Activated naive CD4-positive, alpha-beta T cell treated with anti-CD3 and anti-CD28 coated beads for 36 hours (primary cell): ENCODE results near the gene RAG1. TPM values are rescaled to one million over a fixed set of nuclear protein-coding genes. Genes with fewer than 3 reads are reported as not detected.

Experiments
- CTCF ChIA-PET: fragments of 350-600 bp; sonication (Branson Sonifier 250); formaldehyde crosslinking; loops from one replicate; lab custom pipeline; 2021; ENCODE audit warnings: antibody characterized with exemption; lab: Charles Lee
- DNase-seq: peaks from one replicate; pipeline ENCODE4 v3.0.0-alpha.2; 2020
- H3K27ac Mint-ChIP-seq: one replicate; pipeline ENCODE4 v1.8.0; 2021; ENCODE audit warnings: mild to moderate bottlenecking, mixed read lengths
- H3K27me3 Mint-ChIP-seq: one replicate; pipeline ENCODE4 v1.8.0; 2021; ENCODE audit warnings: low read depth, mixed read lengths
- H3K36me3 Mint-ChIP-seq: one replicate; pipeline ENCODE4 v1.8.0; 2021; ENCODE audit warnings: low read depth, mixed read lengths
- H3K4me1 Mint-ChIP-seq: one replicate; pipeline ENCODE4 v1.8.0; 2021; ENCODE audit warnings: low read depth, mixed read lengths
- H3K4me3 Mint-ChIP-seq: one replicate; pipeline ENCODE4 v1.8.0; 2021; ENCODE audit warnings: mild to moderate bottlenecking, moderate library complexity, mixed read lengths
- H3K9me3 Mint-ChIP-seq: one replicate; pipeline ENCODE4 v1.8.0; 2021; ENCODE audit warnings: mixed read lengths
- intact Hi-C: fragments of 100-400 bp; cut with micrococcal nuclease; formaldehyde crosslinking; loops from one replicate; pipeline ENCODE4 v1.15.1; 2023
- total RNA-seq, 2 experiments: library from RNA; stranded (reverse); gene quantifications; one replicate each; pipeline ENCODE4 v1.2.3, GENCODE V29; 2021

The RAG1 gene
- total RNA-seq, 2 experiments from 2014 or later, result 0.14 to 0.30 TPM

DNA sequence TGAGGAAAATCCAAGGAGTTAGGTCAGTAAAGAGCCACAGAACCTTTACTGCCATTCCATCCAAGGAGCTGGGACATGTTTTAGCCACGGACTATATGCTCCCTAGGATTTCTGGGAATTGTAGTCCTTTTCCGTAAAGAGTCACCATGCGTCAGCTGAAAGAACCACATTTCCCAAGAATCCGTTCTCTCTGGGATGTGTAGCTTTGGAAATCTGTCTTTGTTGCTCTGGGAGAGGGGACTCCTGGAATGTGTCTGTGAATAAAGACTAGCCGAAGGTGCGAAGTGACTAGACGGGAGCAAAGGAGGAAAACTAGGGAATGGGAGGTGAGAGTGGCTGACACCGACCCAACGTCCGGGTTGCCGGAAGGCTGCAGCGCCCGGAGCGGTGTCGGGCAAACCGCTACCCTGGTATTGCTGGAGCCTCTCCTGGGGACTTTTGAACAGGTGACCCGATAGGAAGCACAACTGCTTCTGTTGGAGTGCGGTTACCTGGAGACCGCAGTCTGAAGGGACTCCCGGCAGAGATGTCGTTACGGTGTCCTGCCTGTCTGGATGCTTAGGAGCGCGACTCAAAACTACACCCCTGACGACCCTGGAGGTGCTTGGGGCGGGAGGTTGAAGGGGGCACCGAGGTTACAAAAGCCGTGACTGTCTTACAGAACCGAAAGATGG, 26.6 kb downstream of the RAG1 start, which contains the start of gene IFTAP:
IFTAP (plus strand) TSS at position 187 of the 674 bp plus-strand sequence. CDS start 15,602 bp downstream, outside the sequence.
- Mint-ChIP-seq H3K4me1 (peaks cover 9% of the 10 kb centered on the region), H3K9me3 (no peaks in the 10 kb centered on the region), H3K36me3 (no peaks in the 10 kb centered on the region), H3K4me3 (peak within 1 kb of the TSS; percentile 79), H3K27me3 (peaks cover 20% of the 10 kb centered on the region), H3K27ac (no peak within 1 kb of the TSS)
- CTCF ChIA-PET, result no interaction called here
- intact Hi-C loops, result no loop called here
- peak; percentile 44 for DNase-seq

DNA sequence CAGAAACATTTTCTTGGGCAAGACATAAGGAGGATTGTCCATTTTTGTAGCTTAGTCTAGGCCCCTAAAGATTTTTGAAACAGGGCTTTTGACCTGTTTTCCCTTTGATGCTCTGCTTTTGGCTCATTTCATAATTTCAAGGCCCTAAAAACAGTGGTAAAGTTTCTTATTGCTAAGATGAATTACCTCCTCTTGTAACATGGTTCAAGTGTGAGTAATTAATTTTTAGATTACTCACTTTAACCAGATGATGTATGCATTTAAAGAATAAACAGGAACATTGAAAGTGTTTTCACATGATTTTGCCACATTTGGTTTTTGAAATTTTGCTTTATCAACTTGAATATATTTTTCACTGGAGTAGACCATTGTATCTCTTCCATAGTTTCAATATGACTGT, 29.1 kb downstream of the RAG1 start:
- CTCF ChIA-PET, result no interaction called here
- Mint-ChIP-seq H3K4me3 (no peak overlapping the region), H3K27me3 (peaks cover 19% of the 10 kb centered on the region), H3K4me1 (peaks cover 9% of the 10 kb centered on the region), H3K27ac (no peak overlapping the region), H3K9me3 (no peaks in the 10 kb centered on the region), H3K36me3 (no peaks in the 10 kb centered on the region)
- DNase-seq, result no peak
- intact Hi-C loops, result no loop called here

DNA sequence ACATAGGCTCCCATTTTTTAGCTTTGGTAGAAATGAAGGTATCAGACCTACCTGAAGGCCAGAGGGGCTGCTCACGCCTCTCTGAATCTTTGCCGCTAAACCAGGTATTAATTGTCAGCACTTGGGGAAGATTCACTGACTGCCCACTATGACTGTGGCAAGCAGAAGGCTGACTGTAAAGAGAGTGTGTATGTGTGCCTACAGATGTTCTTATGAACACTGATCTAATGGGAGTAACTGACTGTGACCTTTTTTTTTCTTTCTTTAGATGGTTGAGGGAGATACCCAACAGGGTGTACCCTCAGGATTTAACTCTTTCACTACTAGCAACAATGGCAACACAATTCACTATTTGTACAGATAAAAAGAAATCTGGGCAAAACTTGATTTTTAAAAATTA, 30.2 kb downstream of the RAG1 start, which contains the start of gene RAG2:
RAG2 (minus strand) TSS at position 186 of the 400 bp plus-strand sequence. CDS start 4,068 bp downstream, outside the sequence.
- Mint-ChIP-seq H3K27ac (no peak within 1 kb of the TSS), H3K36me3 (no peaks in the 10 kb centered on the region), H3K9me3 (no peaks in the 10 kb centered on the region), H3K4me3 (no peak within 1 kb of the TSS), H3K4me1 (peaks cover 9% of the 10 kb centered on the region), H3K27me3 (peaks cover 18% of the 10 kb centered on the region)
- intact Hi-C loops, result no loop called here
- DNase-seq, result no peak
- CTCF ChIA-PET, result no interaction called here

DNA sequence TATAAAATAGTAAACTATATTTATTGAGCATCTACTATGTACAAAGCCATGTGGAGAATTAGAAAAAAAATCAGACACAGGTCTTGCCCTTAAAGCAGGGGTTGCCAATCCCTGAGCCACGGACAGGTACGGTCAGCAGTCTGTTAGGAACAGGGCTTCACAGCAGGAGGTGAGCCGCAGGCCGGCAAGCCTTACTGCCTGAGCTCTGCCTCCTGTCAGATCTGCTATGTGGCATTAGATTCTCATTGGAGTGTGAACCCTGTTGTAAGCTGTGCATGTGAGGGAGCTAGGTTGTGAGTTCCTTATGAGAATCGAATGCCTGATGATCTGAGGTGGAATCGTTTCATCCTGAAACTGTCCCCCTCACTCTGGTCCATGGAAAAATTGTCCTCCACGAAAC, 32.4 kb downstream of the RAG1 start:
- DNase-seq, result no peak
- Mint-ChIP-seq H3K36me3 (no peaks in the 10 kb centered on the region), H3K4me1 (peaks cover 4% of the 10 kb centered on the region), H3K4me3 (no peak overlapping the region), H3K27ac (no peak overlapping the region), H3K9me3 (no peaks in the 10 kb centered on the region), H3K27me3 (peaks cover 9% of the 10 kb centered on the region)
- intact Hi-C loops, result no loop called here
- CTCF ChIA-PET, result no interaction called here

DNA sequence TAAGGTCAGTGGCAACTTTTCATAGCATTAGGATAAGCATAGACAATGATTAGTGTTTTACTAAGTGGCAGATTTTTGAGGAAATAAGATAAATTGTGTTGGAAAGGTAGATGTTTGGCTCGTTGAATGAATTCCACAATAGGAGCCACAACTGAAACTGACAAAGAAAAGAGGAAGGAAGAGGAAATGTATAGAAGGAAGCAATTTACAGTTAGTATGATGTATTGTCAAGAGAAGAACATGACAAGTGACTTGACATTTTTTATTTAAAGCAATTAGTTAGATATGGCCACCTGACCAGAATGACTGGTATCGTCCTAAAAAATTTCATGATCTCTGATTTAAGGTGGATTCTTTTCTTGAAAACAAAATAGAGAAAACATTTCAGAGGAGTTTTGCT, 33.3 kb downstream of the RAG1 start:
- CTCF ChIA-PET, result no interaction called here
- H3K9me3 Mint-ChIP-seq, result no peaks in the 10 kb centered on the region

DNA sequence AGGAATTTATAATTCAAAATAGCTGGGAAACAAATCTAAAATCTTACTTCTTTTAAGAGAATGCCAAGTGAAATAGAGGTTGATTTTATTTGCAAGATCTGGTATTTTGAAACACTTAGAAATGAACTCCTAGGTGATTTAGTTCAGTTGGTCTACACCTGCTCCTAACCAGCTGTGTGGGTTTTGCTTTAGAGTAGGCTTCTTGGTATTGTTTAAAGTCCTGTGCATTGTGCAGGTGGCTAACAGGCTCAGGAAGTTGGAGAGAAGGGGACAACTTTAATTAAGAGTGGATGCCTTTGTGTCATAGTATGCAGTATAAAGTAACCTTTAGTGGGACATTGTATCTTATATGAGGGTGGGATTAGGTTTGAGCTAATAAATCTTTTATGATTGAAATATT, 34.3 kb downstream of the RAG1 start:
- DNase-seq, result no peak
- CTCF ChIA-PET, result interaction anchor here (1.2 kb wide), 1 partner anchor 39 kb away, joined by 3 read pairs; no protein-coding TSS in a partner anchor
- Mint-ChIP-seq H3K27me3 (peaks cover 11% of the 10 kb centered on the region), H3K36me3 (no peaks in the 10 kb centered on the region), H3K4me1 (peaks cover 2% of the 10 kb centered on the region), H3K9me3 (no peaks in the 10 kb centered on the region), H3K4me3 (no peak overlapping the region), H3K27ac (no peak overlapping the region)
- intact Hi-C loops, result no loop called here

More for the DNA sequence above, 33.3 kb downstream of the RAG1 start:
- intact Hi-C loops, result no loop called here
- no peak for DNase-seq
- no peaks in the 10 kb centered on the region for H3K36me3 Mint-ChIP-seq
- peaks cover 6% of the 10 kb centered on the region for H3K4me1 Mint-ChIP-seq
- H3K27me3 Mint-ChIP-seq, result peaks cover 12% of the 10 kb centered on the region
- no peak overlapping the region for H3K4me3 Mint-ChIP-seq
- H3K27ac Mint-ChIP-seq, result no peak overlapping the region

DNA sequence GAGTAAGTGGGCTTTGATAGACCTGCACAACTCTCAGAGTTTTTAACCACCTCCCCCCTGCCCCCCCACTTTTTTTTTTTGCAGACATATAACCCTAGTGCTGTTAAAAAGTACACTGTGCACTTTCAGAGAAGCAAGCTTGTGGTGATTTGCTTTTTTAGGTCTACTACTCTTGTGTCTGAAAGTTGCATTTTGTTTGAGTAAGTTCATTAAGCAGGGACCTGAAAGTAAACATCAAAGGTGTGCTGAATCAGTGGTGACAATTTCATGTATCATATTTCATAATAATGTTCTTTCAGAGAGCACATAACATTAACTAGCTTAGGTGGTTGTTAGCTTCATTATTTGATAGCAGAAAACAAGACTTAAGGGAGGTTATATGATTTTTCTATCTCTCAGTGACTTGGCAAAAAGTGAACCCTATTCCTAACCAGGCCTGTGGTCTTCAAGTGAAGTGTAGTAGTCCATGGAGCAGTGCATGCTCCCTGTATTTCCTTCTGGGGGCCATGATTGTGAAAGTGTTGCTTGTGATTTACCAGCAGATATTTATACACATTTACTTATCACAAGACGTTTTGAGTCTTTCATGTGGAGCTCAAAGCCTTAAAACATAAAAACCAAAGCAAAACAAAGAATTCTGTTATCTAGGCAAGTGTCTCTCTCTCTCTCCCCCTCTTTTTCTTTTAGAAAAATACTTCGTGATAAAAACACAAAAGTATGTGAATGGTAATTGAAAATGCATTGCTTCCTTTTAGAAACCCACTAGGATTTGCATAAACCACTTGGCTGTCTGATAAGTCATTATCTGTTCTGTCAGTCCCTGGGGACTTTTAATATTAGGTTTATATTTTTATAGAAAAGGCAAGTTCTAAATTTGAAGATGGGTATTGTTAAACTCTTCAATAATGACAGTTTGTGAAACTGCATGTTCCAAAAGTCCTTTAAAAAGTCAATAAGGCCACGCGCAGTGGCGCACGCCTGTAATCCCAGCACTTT, 37.7 kb downstream of the RAG1 start:
- H3K36me3 Mint-ChIP-seq, result no peaks in the 10 kb centered on the region
- CTCF ChIA-PET, result no interaction called here
- no peaks in the 10 kb centered on the region for H3K9me3 Mint-ChIP-seq
- intact Hi-C loops, result no loop called here
- peaks cover 2% of the 10 kb centered on the region for H3K4me1 Mint-ChIP-seq
- no peak overlapping the region for H3K4me3 Mint-ChIP-seq
- H3K27ac Mint-ChIP-seq, result no peak overlapping the region
- DNase-seq, result no peak
- H3K27me3 Mint-ChIP-seq, result peaks cover 11% of the 10 kb centered on the region

DNA sequence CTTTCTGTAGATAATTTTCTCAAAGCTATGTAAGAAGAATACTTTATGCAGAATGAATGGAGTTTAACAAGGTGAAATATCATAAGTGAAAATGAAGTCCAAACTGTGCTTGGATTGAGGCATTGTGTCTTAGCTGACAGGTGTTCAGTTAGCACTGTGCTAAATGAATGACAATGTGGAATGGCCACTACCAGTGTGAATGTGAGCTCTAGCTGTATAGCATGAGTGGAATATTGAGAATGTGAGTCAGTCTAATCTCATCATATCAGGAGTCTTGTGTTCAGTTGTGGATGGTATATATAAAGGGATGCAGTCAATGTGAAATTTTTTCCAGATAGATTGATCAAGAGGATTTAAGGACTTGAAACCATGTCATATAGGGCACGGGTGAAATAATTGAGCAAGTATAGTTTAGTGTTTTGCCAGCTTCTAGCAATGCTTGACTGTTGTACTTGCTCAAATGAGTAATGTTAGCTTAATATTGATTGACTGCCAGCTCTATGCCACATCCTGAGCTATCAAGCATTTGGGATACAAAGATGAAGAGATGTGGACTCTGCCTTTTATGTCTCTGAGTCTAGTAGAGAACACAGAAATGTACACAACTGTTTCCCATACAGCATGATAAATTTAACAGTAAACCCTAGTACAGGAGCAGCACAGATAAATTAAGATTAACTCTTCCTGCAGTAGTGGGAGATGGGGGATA, 40.8 kb downstream of the RAG1 start:
- Mint-ChIP-seq H3K4me1 (peaks cover 2% of the 10 kb centered on the region), H3K9me3 (no peaks in the 10 kb centered on the region), H3K4me3 (no peak overlapping the region), H3K36me3 (no peaks in the 10 kb centered on the region), H3K27me3 (peaks cover 5% of the 10 kb centered on the region), H3K27ac (no peak overlapping the region)
- CTCF ChIA-PET, result interaction anchor here (0.6 kb wide), 1 partner anchor 10 kb away, joined by 3 read pairs; no protein-coding TSS in a partner anchor
- no peak for DNase-seq
- intact Hi-C loops, result no loop called here

DNA sequence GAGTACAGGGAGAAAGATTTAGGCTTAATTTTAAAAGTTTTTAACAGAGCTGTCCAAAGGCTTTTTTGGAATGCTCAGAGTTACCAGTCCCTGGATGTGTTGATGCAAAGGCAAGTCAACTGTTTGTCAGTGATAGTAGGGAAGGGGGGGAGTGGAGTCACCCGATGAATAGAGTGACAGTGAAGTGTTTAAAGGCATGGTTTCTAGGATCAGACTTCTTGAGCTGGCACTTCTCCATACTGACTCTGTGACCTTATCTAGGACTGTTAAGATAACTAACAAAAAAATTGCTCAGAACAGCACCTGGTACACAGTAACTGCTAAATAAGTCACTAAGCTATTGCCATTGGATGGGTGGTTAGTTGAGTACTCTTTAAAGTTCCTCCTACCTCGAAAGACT, 41.6 kb downstream of the RAG1 start:
- Mint-ChIP-seq H3K9me3 (no peaks in the 10 kb centered on the region), H3K27me3 (peaks cover 5% of the 10 kb centered on the region), H3K4me3 (no peak overlapping the region), H3K27ac (no peak overlapping the region), H3K36me3 (no peaks in the 10 kb centered on the region), H3K4me1 (peaks cover 2% of the 10 kb centered on the region)
- no peak for DNase-seq
- intact Hi-C loops, result no loop called here
- CTCF ChIA-PET, result no interaction called here

DNA sequence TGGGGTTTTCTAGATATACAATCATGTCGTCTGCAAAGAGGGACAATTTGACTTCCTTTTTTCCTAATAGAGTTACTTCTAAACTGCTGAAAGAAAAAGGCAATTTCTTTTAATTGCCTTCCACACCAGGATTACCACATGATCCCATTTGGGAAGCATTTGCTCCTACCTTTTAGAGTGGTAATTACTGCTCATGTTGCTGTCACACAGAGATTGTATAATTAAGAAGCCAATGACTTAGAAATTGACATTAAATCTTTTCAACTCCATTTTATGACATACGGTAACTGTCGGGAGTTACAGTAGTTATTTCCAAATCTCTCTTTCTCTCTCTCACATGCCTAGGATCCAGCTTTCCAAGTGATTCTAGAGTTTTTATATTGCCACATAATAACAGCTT, 48.0 kb downstream of the RAG1 start:
- intact Hi-C loops, result no loop called here
- H3K4me3 Mint-ChIP-seq, result no peak overlapping the region
- H3K9me3 Mint-ChIP-seq, result no peaks in the 10 kb centered on the region
- no peak overlapping the region for H3K27ac Mint-ChIP-seq
- peaks cover 3% of the 10 kb centered on the region for H3K27me3 Mint-ChIP-seq
- no peak for DNase-seq
- CTCF ChIA-PET, result no interaction called here
- no peaks in the 10 kb centered on the region for H3K36me3 Mint-ChIP-seq
- H3K4me1 Mint-ChIP-seq, result peaks cover 3% of the 10 kb centered on the region

DNA sequence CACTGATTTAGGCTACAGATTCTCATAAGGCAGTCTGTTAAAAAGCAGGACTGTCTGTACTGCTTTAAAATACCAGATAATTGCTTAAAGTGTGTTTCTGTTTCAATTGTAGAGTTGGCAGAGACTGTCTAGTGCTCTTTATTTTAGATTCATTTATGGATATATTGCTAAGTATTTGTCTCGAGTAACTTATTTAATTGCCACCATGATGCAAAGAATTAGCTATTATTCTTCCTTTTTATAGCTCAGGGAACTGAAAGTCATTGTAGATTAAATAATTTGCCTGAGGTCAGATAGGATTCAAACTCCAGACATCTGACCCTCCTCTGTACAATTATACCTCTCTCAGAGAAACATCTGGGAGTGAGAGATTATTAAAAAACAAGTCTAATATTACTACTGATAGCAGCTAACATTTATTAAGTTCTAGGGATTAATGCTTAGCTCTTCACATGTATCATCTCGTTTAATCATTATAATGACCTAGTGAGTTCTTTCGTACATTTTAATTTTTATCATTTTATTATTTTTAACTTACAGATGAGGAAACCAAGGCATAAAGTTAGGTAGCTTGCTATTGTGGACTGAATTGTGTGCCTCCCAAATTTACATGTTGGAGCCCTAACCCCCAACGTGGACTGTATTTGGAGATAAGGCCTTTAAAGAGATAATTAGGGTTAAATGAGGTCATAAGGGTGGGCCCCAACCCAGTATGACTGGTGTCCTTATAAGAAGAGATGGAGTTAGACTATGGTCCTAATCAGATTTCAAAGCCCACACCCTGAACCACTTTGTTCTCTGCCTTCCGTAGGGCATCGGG, 49.9 kb downstream of the RAG1 start:
- H3K4me1 Mint-ChIP-seq, result peaks cover 3% of the 10 kb centered on the region
- intact Hi-C loops, result no loop called here
- CTCF ChIA-PET, result interaction anchor here (1.2 to 1.7 kb wide), 2 partner anchors 54 to 129 kb away, joined by 4 to 5 read pairs; no protein-coding TSS in a partner anchor
- H3K36me3 Mint-ChIP-seq, result no peaks in the 10 kb centered on the region
- no peak overlapping the region for H3K4me3 Mint-ChIP-seq
- no peak overlapping the region for H3K27ac Mint-ChIP-seq
- H3K27me3 Mint-ChIP-seq, result peaks cover 5% of the 10 kb centered on the region
- H3K9me3 Mint-ChIP-seq, result no peaks in the 10 kb centered on the region
- no peak for DNase-seq
